CD4-positive, CD25-positive, alpha-beta regulatory T cell (primary cell): ENCODE measurements around the gene ADAM19. TPM values are rescaled to one million over a fixed set of nuclear protein-coding genes. Genes with fewer than 3 reads are reported as not detected.

Experiments
- ATAC-seq, 2 donors: fragments of 150-1000 bp; cut with Tn5 transposase; one replicate each; pipeline ENCODE4 v1.10.0; 2021; ENCODE audit warnings: low read depth in 2 of 2, moderate number of reproducible peaks in 2 of 2, moderate library complexity in 1 of 2
- DNase-seq, 3 donors: peaks; one replicate each; pipeline versions ENCODE4 v3.0.0 to v3.0.0-alpha.2; 2012 to 2022; ENCODE audit warnings: mixed read lengths in 1 of 3
- H3K27ac ChIP-seq: one replicate; pipeline ENCODE4 v1.7.0; 2013; ENCODE audit warnings: mild to moderate bottlenecking, low read length; ENCODE audit not compliant: insufficient read depth, poor library complexity, severe bottlenecking
- H3K27me3 ChIP-seq: one replicate; pipeline ENCODE4 v1.7.0; 2013; ENCODE audit warnings: low read length; ENCODE audit not compliant: control insufficient read depth, insufficient read depth
- H3K36me3 ChIP-seq: one replicate; pipeline ENCODE4 v1.7.0; 2013; ENCODE audit warnings: mild to moderate bottlenecking, low read length, moderate library complexity; ENCODE audit not compliant: control insufficient read depth, insufficient read depth
- H3K4me1 ChIP-seq: 2 replicates; pipeline ENCODE4 v1.7.0; 2013; ENCODE audit warnings: mild to moderate bottlenecking, low read length; ENCODE audit not compliant: insufficient read depth, control insufficient read depth, poor library complexity, severe bottlenecking
- H3K4me3 ChIP-seq: one replicate; pipeline ENCODE4 v1.7.0; 2013; ENCODE audit warnings: low read depth, mild to moderate bottlenecking, low read length, moderate library complexity
- H3K9me3 ChIP-seq, 2 experiments: 1 replicate in 1 of 2; 2 replicates in 1 of 2; pipeline ENCODE4 v1.7.0; 2013; ENCODE audit warnings: low read length in 2 of 2, mild to moderate bottlenecking in 1 of 2, moderate library complexity in 1 of 2; ENCODE audit not compliant: control insufficient read depth in 2 of 2
- H3K27ac Mint-ChIP-seq, 3 donors: one replicate each; pipeline ENCODE4 v1.8.0; 2020 to 2022; ENCODE audit warnings: mild to moderate bottlenecking in 3 of 3, mixed read lengths in 3 of 3, moderate library complexity in 2 of 3
- H3K27me3 Mint-ChIP-seq: one replicate; pipeline ENCODE4 v1.8.0; 2022; ENCODE audit warnings: mild to moderate bottlenecking, mixed read lengths
- H3K36me3 Mint-ChIP-seq: one replicate; pipeline ENCODE4 v1.8.0; 2020; ENCODE audit warnings: mixed read lengths
- H3K4me1 Mint-ChIP-seq, 4 donors: one replicate each; pipeline ENCODE4 v1.8.0; 2020 to 2022; ENCODE audit warnings: mixed read lengths in 4 of 4, mild to moderate bottlenecking in 1 of 4
- H3K4me3 Mint-ChIP-seq, 4 donors: one replicate each; pipeline ENCODE4 v1.8.0; 2020 to 2022; ENCODE audit warnings: mild to moderate bottlenecking in 4 of 4, mixed read lengths in 4 of 4, moderate library complexity in 3 of 4
- H3K9me3 Mint-ChIP-seq, 7 donors: one replicate each; pipeline ENCODE4 v1.8.0; 2020 to 2022; ENCODE audit warnings: mixed read lengths in 7 of 7, mild to moderate bottlenecking in 3 of 7, moderate library complexity in 2 of 7
- polyA plus RNA-seq, 4 donors: library from polyadenylated mRNA; unstranded; fragments of 300-500 nt; fragmentation: Illumina TruSeq; gene quantifications; one replicate each; pipeline ENCODE4 v1.2.3, GENCODE V29; 2021
- total RNA-seq: library from RNA; stranded (reverse); gene quantifications from one replicate; pipeline ENCODE4 v1.2.3, GENCODE V29; 2022

The ADAM19 gene
- total and polyA plus RNA-seq, 5 donors from 2014 or later, result 5.5 to 113 (median 9.1) TPM

GRCh38 chr5:157458835-157459234 lies 116.7 kb downstream of the ADAM19 start:
- peaks cover 12% of the 10 kb centered on the region for H3K4me1 ChIP-seq
- Mint-ChIP-seq H3K27me3 (peaks cover 11% of the 10 kb centered on the region), H3K4me3 (peak overlapping the region in 1 of 4 donors; percentile 19)

GRCh38 chr5:157457391-157457790 lies 118.2 kb downstream of the ADAM19 start:
- no peak overlapping the region for H3K27ac Mint-ChIP-seq
- H3K36me3 ChIP-seq, result no peaks in the 10 kb centered on the region

More at GRCh38 chr5:157458835-157459234, 116.7 kb downstream of the ADAM19 start:
- no peaks in the 10 kb centered on the region for H3K27me3 ChIP-seq
- ATAC-seq (no peak), DNase-seq (no peak)
- Mint-ChIP-seq H3K4me1 (peaks cover 0 to 26% (median 12%) of the 10 kb centered on the region in 4 donors), H3K9me3 (peaks cover 0 to 2% (median 0%) of the 10 kb centered on the region in 7 donors), H3K36me3 (no peaks in the 10 kb centered on the region), H3K27ac (no peak overlapping the region)
- no peak overlapping the region for H3K27ac ChIP-seq
- H3K4me3 ChIP-seq, result no peak overlapping the region
- no peaks in the 10 kb centered on the region for H3K9me3 ChIP-seq
- no peaks in the 10 kb centered on the region for H3K36me3 ChIP-seq

GRCh38 chr5:157456301-157456700 lies 119.3 kb downstream of the ADAM19 start:
- Mint-ChIP-seq H3K27ac (no peak overlapping the region), H3K4me1 (peaks cover 0 to 16% (median 10%) of the 10 kb centered on the region in 4 donors), H3K36me3 (no peaks in the 10 kb centered on the region), H3K27me3 (peaks cover 11% of the 10 kb centered on the region), H3K9me3 (peaks cover 0 to 2% (median 0%) of the 10 kb centered on the region in 7 donors), H3K4me3 (no peak overlapping the region)
- ATAC-seq, result no peak
- H3K27ac ChIP-seq, result no peak overlapping the region
- no peaks in the 10 kb centered on the region for H3K9me3 ChIP-seq
- no peak overlapping the region for H3K4me3 ChIP-seq
- H3K27me3 ChIP-seq, result no peaks in the 10 kb centered on the region
- no peaks in the 10 kb centered on the region for H3K36me3 ChIP-seq
- no peak for DNase-seq
- peaks cover 12% of the 10 kb centered on the region for H3K4me1 ChIP-seq

More at GRCh38 chr5:157457391-157457790, 118.2 kb downstream of the ADAM19 start:
- Histone ChIP-seq H3K9me3 (no peaks in the 10 kb centered on the region), H3K27me3 (no peaks in the 10 kb centered on the region), H3K4me1 (peaks cover 12% of the 10 kb centered on the region), H3K27ac (no peak overlapping the region), H3K4me3 (no peak overlapping the region)
- ATAC-seq, result no peak
- Mint-ChIP-seq H3K27me3 (peaks cover 11% of the 10 kb centered on the region), H3K4me1 (peaks cover 0 to 22% (median 11%) of the 10 kb centered on the region in 4 donors), H3K4me3 (no peak overlapping the region), H3K9me3 (peaks cover 0 to 2% (median 0%) of the 10 kb centered on the region in 7 donors), H3K36me3 (no peaks in the 10 kb centered on the region)
- no peak for DNase-seq

- Mint-ChIP-seq H3K4me1 (peaks cover 0 to 7% (median 2%) of the 10 kb centered on the region in 4 donors), H3K36me3 (no peaks in the 10 kb centered on the region), H3K27me3 (peaks cover 11% of the 10 kb centered on the region), H3K4me3 (no peak overlapping the region), H3K27ac (no peak overlapping the region), H3K9me3 (peaks cover 0 to 2% (median 0%) of the 10 kb centered on the region in 7 donors)
- Histone ChIP-seq H3K36me3 (no peaks in the 10 kb centered on the region), H3K27ac (no peak overlapping the region), H3K4me1 (peaks cover 6% of the 10 kb centered on the region), H3K27me3 (no peaks in the 10 kb centered on the region), H3K4me3 (no peak overlapping the region), H3K9me3 (no peaks in the 10 kb centered on the region)
- no peak for DNase-seq
- ATAC-seq, result no peak
Observed at GRCh38 chr5:157455057-157455456, 120.5 kb downstream of the ADAM19 start.

GRCh38 chr5:157454273-157454672 lies 121.3 kb downstream of the ADAM19 start:
- Mint-ChIP-seq H3K36me3 (no peaks in the 10 kb centered on the region), H3K4me1 (peaks cover 0 to 2% (median 0%) of the 10 kb centered on the region in 4 donors), H3K27me3 (peaks cover 6% of the 10 kb centered on the region), H3K27ac (no peak overlapping the region), H3K9me3 (peaks cover 0 to 2% (median 0%) of the 10 kb centered on the region in 7 donors), H3K4me3 (no peak overlapping the region)
- Histone ChIP-seq H3K36me3 (no peaks in the 10 kb centered on the region), H3K27ac (no peak overlapping the region), H3K4me3 (no peak overlapping the region), H3K27me3 (no peaks in the 10 kb centered on the region), H3K9me3 (no peaks in the 10 kb centered on the region), H3K4me1 (no peaks in the 10 kb centered on the region)
- ATAC-seq, result no peak
- no peak for DNase-seq

GRCh38 chr5:157451806-157452205 lies 123.8 kb downstream of the ADAM19 start:
- Mint-ChIP-seq H3K36me3 (no peaks in the 10 kb centered on the region), H3K4me3 (peak overlapping the region in 1 of 4 donors; percentile 43), H3K9me3 (peaks cover 0 to 2% (median 0%) of the 10 kb centered on the region in 7 donors), H3K27ac (no peak overlapping the region), H3K27me3 (peaks cover 5% of the 10 kb centered on the region), H3K4me1 (no peaks in the 10 kb centered on the region)
- no peaks in the 10 kb centered on the region for H3K4me1 ChIP-seq
- H3K36me3 ChIP-seq, result no peaks in the 10 kb centered on the region
- no peak overlapping the region for H3K4me3 ChIP-seq
- H3K9me3 ChIP-seq, result no peaks in the 10 kb centered on the region
- no peak overlapping the region for H3K27ac ChIP-seq
- no peak for ATAC-seq
- no peaks in the 10 kb centered on the region for H3K27me3 ChIP-seq
- no peak for DNase-seq

- H3K27me3 Mint-ChIP-seq, result peaks cover 5% of the 10 kb centered on the region
- Histone ChIP-seq H3K36me3 (no peaks in the 10 kb centered on the region), H3K4me1 (no peaks in the 10 kb centered on the region), H3K27me3 (no peaks in the 10 kb centered on the region), H3K27ac (no peak overlapping the region), H3K4me3 (no peak overlapping the region), H3K9me3 (no peaks in the 10 kb centered on the region)
- no peaks in the 10 kb centered on the region for H3K36me3 Mint-ChIP-seq
- no peaks in the 10 kb centered on the region for H3K4me1 Mint-ChIP-seq
- no peak for ATAC-seq
- H3K27ac Mint-ChIP-seq, result no peak overlapping the region
- H3K4me3 Mint-ChIP-seq, result no peak overlapping the region
- H3K9me3 Mint-ChIP-seq, result no peaks in the 10 kb centered on the region
- no peak for DNase-seq
Observed at GRCh38 chr5:157450024-157450423, 125.6 kb downstream of the ADAM19 start.

- Mint-ChIP-seq H3K27me3 (peaks cover 5% of the 10 kb centered on the region), H3K27ac (no peak overlapping the region), H3K36me3 (no peaks in the 10 kb centered on the region), H3K9me3 (no peaks in the 10 kb centered on the region), H3K4me3 (no peak overlapping the region), H3K4me1 (peaks cover 0 to 2% (median 0%) of the 10 kb centered on the region in 4 donors)
- DNase-seq, result no peak
- H3K27me3 ChIP-seq, result no peaks in the 10 kb centered on the region
- H3K4me3 ChIP-seq, result no peak overlapping the region
- no peaks in the 10 kb centered on the region for H3K4me1 ChIP-seq
- no peak overlapping the region for H3K27ac ChIP-seq
- no peaks in the 10 kb centered on the region for H3K9me3 ChIP-seq
- no peak for ATAC-seq
- H3K36me3 ChIP-seq, result no peaks in the 10 kb centered on the region
Observed at GRCh38 chr5:157449011-157449723, 126.4 kb downstream of the ADAM19 start.
